Pancreas (tissue), 10 donors: ENCODE results near the gene GMDS. TPM values are rescaled to one million over a fixed set of nuclear protein-coding genes. Genes with fewer than 3 reads are reported as not detected.

Experiments used
- ATAC-seq, 4 donors: fragments of 200-7000 bp; cut with Tn5 transposase; one replicate each; pipeline versions ENCODE4 v1.8.0 to v1.9.1; 2020; ENCODE audit warnings: mild to moderate bottlenecking in 4 of 4, moderate library complexity in 4 of 4
- DNase-seq, 6 donors: peaks; one replicate each; pipeline ENCODE4 v3.0.0-alpha.2; 2020
- FAIRE-seq: peaks from 2 replicates; lab custom pipeline; 2012; peaks lifted over from hg19 to GRCh38; lab: Jason Lieb, UNC
- H3K27ac ChIP-seq, 4 donors: fragments of 200-600 bp; sonication (generic); 1 replicate in 3 of 4; 2 replicates in 1 of 4; pipeline versions ENCODE4 v1.5.0 to v1.8.0; 2020
- H3K27me3 ChIP-seq, 4 donors: fragments of 200-600 bp; one replicate each; pipeline ENCODE4 v1.8.0; 2021
- H3K36me3 ChIP-seq, 3 donors: fragments of 200-600 bp; sonication (generic) in 1 of 3; one replicate each; pipeline versions ENCODE4 v1.5.0 to v1.8.0; 2020 to 2021
- H3K4me1 ChIP-seq, 3 donors: fragments of 200-600 bp; one replicate each; pipeline ENCODE4 v1.8.0; 2021
- H3K4me3 ChIP-seq, 4 donors: fragments of 200-600 bp; sonication (generic) in 2 of 4; one replicate each; pipeline versions ENCODE4 v1.5.0 to v1.8.0; 2020 to 2021
- H3K9me3 ChIP-seq, 4 donors: fragments of 200-600 bp; one replicate each; pipeline ENCODE4 v1.8.0; 2021
- WGBS, 2 donors: extraction: QIAGEN DNeasy Blood & Tissue Kit; methylation state at CpG; one replicate each; pipeline ENCODE4 v1.1.7; 2013; 5-methylcytosine and 5-hydroxymethylcytosine counted together
- intact Hi-C, 3 donors: fragments of 100-400 bp; cut with DNase I; formaldehyde crosslinking; loops; one replicate each; pipeline versions ENCODE4 v1.11.1 to v1.14.2; 2022
- polyA plus RNA-seq, 2 donors: library from polyadenylated mRNA; stranded (reverse); fragments of 200-250 nt; gene quantifications; one replicate each; pipeline ENCODE4 v1.2.3, GENCODE V29; 2013
- total RNA-seq, 6 donors: library from RNA; stranded (reverse); fragmentation: NEBNext Ultra II Directional in 4 of 6; extraction: Animal tissue kit (Norgen Biotek cat#: 25700) in 4 of 6; gene quantifications; one replicate each; pipeline versions ENCODE4 v1.2.1 to v1.2.4, GENCODE V29; 2021 to 2023
- TF ChIP-seq, protein P1 (sequence below), 4 donors: fragments of 200-600 bp; sonication (generic) in 3 of 4; IDR thresholded peaks; one replicate each; pipeline versions ENCODE4 v1.5.0 to v1.8.0; 2021; ENCODE audit warnings: antibody characterized with exemption in 4 of 4
- donor health status: healthy with polysubstance abuse.
- donor health status: DM: no; HTN: no; CAD: no; lungs with moderate emphysema.
- donor health status: DM: no; HTN: no; CAD: no.
- donor health status: control.
- donor health status: control.
- donor health status: Bipolar disorder and iron deficiency.
- donor health status: DM: yes; HTN: yes; CAD: no.
- donor health status: DM: no; HTN: no; CAD: no.
- donor health status: DM: no; HTN: no; CAD: no.
- donor health status: DM: yes; HTN: yes; CAD: no.

Gene GMDS
- total and polyA plus RNA-seq, 8 donors: 7.6 to 40.8 (median 26.5) TPM

DNA sequence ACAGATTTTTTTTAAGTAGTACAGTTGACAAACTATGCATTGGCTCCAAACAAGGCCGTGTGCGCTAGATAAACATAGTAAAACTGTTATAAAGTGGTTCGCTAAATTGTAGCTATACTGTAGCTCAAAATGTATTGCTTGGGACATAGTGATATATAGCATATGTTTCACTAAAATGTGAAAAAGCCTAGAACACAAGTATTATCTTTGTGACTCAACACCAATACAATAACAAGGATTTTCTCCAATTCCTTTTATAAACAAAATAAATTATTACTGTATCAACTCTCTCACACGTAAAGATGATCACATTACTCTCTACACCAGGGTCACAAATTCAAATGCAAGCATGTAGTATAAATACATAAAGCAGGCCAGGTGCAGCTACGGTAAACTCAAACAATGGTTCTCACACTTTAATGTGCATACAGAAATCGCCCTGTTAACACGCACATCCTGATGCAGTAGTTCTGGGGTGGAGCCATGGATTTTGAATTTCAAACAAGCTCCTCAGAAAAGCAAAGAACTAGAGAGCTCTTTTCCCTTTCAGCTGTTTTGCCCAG is 214.6 kb downstream of the GMDS start:
- intact Hi-C loops: no loop called here
- Histone ChIP-seq H3K9me3 (no peaks in the 10 kb centered on the region), H3K4me3 (no peak overlapping the region), H3K4me1 (peaks cover 0 to 9% (median 0%) of the 10 kb centered on the region in 3 donors), H3K27ac (no peak overlapping the region), H3K36me3 (no peaks in the 10 kb centered on the region), H3K27me3 (no peaks in the 10 kb centered on the region)
- WGBS, 2 donors: 96% methylated on average over 7 of the region's 7 CpGs
- ATAC-seq: no peak
- FAIRE-seq: no peak
- TF ChIP-seq, protein P1, sequence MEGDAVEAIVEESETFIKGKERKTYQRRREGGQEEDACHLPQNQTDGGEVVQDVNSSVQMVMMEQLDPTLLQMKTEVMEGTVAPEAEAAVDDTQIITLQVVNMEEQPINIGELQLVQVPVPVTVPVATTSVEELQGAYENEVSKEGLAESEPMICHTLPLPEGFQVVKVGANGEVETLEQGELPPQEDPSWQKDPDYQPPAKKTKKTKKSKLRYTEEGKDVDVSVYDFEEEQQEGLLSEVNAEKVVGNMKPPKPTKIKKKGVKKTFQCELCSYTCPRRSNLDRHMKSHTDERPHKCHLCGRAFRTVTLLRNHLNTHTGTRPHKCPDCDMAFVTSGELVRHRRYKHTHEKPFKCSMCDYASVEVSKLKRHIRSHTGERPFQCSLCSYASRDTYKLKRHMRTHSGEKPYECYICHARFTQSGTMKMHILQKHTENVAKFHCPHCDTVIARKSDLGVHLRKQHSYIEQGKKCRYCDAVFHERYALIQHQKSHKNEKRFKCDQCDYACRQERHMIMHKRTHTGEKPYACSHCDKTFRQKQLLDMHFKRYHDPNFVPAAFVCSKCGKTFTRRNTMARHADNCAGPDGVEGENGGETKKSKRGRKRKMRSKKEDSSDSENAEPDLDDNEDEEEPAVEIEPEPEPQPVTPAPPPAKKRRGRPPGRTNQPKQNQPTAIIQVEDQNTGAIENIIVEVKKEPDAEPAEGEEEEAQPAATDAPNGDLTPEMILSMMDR (IDR thresholded peaks at IDR 0.05): no peak
- no peak for DNase-seq

DNA sequence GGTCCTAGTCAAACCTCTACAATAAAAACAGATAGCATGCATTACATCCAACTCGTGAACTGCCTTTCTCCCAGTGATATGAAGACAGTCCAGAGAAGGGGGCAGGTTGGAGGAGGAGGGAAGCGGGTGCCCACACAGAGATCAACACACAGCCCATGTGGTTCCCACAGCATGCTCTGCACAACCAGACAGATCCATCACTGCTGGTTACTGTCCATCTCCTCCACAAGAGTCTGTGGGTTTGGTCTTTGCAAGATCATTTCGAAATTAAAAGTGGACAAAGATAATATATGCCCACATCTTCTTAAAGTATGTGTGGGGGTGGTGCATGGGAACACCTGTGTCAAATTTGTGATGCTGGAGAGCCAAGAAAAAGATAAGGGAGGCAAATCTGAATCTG is 215.5 kb downstream of the GMDS start:
- DNase-seq (no peak), FAIRE-seq (no peak), ATAC-seq (no peak)
- Histone ChIP-seq H3K27me3 (no peaks in the 10 kb centered on the region), H3K9me3 (no peaks in the 10 kb centered on the region), H3K4me3 (no peak overlapping the region), H3K27ac (no peak overlapping the region), H3K4me1 (peaks cover 0 to 3% (median 0%) of the 10 kb centered on the region in 3 donors), H3K36me3 (no peaks in the 10 kb centered on the region)
- TF ChIP-seq, protein P1 (IDR thresholded peaks at IDR 0.05): no peak
- 88 to 98% methylated on average over 3 of the region's 3 CpGs for WGBS, 2 donors
- intact Hi-C loops: no loop called here

DNA sequence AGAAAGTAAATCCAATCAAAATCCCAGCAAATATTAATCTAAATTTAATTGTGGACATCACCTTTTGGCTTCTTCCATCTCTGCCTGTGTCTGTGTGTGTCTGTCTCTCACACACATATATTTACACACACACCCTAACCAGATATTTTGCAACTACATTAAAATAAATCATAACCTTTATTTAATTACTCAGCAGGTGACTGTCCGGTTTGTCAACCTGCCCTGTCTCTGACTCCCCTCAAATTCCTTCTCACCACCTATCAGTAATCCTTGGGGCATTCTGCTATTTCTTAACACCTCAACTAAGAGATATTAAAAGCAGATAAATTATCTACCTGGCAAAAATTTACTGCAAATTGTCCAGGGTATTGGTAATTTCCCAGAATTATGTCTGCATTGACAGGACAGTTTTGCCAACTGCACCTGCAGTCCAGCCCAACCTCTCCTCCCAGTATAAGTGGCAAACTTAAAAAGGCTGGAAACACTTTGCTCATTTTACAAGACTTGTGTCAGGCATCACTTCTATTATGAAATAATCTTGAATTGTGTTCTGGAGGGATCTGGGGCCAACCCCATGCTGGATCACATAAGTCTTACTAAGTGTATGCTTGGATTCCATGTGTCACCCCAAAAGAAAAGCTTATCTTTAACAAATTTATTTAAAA is 216.1 kb downstream of the GMDS start:
- TF ChIP-seq, protein P1 (IDR thresholded peaks at IDR 0.05): no peak
- no peak overlapping the region for H3K4me3 ChIP-seq
- H3K36me3 ChIP-seq: no peaks in the 10 kb centered on the region
- no peaks in the 10 kb centered on the region for H3K9me3 ChIP-seq
- intact Hi-C loops: no loop called here
- ATAC-seq (no peak), FAIRE-seq (no peak), DNase-seq (no peak)
- no peak overlapping the region for H3K27ac ChIP-seq
- no peaks in the 10 kb centered on the region for H3K4me1 ChIP-seq
- H3K27me3 ChIP-seq: no peaks in the 10 kb centered on the region
- 57 to 79% methylated on average over 1 of the region's 1 CpG for WGBS, 2 donors

DNA sequence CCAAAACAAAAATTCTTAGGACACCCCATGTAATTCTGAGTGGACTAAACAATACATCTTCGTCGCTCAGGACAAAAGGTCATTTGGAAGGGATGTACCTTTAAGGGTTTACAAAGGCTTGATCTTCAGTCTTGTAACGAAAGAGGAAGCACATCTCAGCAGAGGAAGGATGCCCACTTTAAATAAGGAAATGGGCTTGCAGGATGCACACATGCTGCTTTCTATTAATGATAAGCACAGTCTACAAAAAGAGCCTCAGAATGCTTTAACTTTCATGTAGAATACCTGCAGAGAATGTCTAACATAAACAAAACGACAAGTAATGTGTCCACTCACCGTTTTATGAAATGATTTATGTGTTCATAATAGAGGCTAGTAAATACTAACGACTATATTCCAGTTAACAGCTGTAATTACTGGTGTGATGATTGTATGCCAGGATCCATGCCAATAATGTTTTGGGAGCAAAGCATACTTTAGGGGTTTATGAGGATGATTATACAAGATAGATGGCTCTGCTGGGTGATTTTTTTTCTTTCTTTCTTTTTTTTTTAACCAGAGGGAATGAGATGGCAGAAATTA is 216.9 kb downstream of the GMDS start:
- no peak overlapping the region for H3K4me3 ChIP-seq
- H3K4me1 ChIP-seq: no peaks in the 10 kb centered on the region
- WGBS, 2 donors: 58 to 60% methylated on average over 6 of the region's 6 CpGs
- H3K27me3 ChIP-seq: no peaks in the 10 kb centered on the region
- TF ChIP-seq, protein P1 (IDR thresholded peaks at IDR 0.05): no peak
- H3K27ac ChIP-seq: no peak overlapping the region
- intact Hi-C loops: no loop called here
- no peak for FAIRE-seq
- H3K36me3 ChIP-seq: no peaks in the 10 kb centered on the region
- no peak for DNase-seq
- ATAC-seq: no peak
- H3K9me3 ChIP-seq: no peaks in the 10 kb centered on the region

DNA sequence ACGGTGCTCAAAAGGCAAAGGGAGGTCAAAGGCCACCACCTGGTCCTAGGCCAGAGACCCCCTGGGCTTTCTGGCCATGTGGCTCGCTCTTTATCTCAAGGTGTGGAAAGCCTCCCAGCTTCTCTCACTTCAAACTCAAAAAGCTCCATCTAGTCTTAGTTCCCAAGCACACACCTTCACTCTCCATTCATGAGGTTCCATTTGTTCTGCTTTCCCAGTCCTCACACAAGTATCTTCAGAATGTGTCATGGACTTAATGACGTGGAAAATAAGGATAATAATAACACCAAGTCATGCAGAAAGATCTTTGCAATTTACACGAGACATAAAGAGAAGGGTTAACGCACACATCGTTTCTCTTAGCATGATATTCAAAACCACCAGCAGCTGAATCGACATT is 219.3 kb downstream of the GMDS start:
- no peak for ATAC-seq

More for the DNA sequence above, 219.3 kb downstream of the GMDS start:
- FAIRE-seq (no peak), DNase-seq (no peak)
- H3K4me3 ChIP-seq: no peak overlapping the region
- no peak overlapping the region for H3K27ac ChIP-seq
- peaks cover 0 to 3% (median 0%) of the 10 kb centered on the region in 3 donors for H3K4me1 ChIP-seq
- no peaks in the 10 kb centered on the region for H3K9me3 ChIP-seq
- H3K27me3 ChIP-seq: no peaks in the 10 kb centered on the region
- no peaks in the 10 kb centered on the region for H3K36me3 ChIP-seq
- TF ChIP-seq, protein P1 (IDR thresholded peaks at IDR 0.05): no peak
- 91% methylated on average over 7 of the region's 7 CpGs for WGBS, 2 donors
- intact Hi-C loops: no loop called here
